HG02588 (cell line): ENCODE measurements around the gene NEMP2.
"Not testable (repeated sequence)": the region's sequence is repeated elsewhere in the genome, so short reads cannot be mapped to it uniquely, and the experiment has no call there.

Experiments
- ATAC-seq: cut with Tn5 transposase; IDR thresholded peaks from one replicate; pipeline ENCODE4 v1.9.1; 2021; ENCODE audit warnings: mild to moderate bottlenecking, moderate library complexity; ENCODE audit not compliant: unreplicated experiment

The NEMP2 gene

GRCh38 chr2:190493095-190493494 is 41.4 kb downstream of the NEMP2 start:
- no peak for ATAC-seq

DNA sequence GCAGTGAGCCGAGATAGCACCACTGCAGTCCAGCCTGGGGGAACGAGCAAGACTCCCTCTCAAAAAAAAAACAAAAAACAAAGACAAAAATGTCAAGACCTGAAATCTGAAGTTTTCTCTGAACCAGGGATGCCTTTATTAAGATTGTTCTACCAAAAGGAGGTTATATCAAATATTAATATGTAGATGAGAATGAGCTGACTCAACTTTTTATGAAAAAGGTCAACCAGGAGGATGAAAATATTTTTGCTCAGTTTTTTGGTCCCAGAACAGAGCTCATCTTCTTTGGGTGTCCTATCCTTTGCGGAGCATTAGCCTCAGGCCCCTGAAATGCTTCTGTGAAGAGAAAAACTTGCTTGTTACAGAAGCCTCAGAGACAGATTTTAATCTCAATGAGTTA is 44.0 kb downstream of the NEMP2 start:
- ATAC-seq, result no peak

- no peak for ATAC-seq
Observed at GRCh38 chr2:190489475-190489874, 45.0 kb downstream of the NEMP2 start.

DNA sequence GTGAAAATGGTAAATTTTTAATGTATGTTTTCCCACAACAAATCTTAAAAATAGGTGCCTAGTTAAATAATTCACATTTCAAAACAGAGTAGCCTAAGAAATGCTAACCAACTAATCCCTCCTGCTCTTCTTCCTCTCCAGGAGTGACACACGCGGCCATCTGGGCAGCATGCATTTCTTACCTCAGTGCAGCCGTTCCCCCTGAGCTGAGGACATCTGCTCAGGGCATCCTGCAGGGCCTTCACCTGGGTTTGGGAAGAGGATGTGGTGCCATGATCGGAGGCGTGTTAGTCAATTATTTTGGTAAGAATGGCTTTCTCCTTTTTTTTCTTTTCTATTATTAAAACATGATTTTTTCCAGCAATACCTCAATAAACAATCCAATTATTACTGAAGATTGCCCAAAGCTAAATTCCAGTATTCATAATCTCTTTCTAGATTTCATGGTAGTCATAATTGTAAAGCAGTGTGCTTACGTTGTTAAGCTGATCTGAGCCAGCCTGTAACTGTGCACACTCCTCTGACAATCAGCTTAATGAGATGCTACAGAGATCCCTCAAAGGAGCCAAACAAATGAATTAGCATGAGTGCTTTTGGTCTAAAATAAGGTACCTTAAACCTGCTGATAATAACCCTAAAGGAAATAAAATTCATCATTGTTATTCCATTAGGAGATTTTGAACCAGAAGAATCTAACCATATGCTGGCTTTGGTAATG is 45.8 kb downstream of the NEMP2 start:
- ATAC-seq, result no peak

DNA sequence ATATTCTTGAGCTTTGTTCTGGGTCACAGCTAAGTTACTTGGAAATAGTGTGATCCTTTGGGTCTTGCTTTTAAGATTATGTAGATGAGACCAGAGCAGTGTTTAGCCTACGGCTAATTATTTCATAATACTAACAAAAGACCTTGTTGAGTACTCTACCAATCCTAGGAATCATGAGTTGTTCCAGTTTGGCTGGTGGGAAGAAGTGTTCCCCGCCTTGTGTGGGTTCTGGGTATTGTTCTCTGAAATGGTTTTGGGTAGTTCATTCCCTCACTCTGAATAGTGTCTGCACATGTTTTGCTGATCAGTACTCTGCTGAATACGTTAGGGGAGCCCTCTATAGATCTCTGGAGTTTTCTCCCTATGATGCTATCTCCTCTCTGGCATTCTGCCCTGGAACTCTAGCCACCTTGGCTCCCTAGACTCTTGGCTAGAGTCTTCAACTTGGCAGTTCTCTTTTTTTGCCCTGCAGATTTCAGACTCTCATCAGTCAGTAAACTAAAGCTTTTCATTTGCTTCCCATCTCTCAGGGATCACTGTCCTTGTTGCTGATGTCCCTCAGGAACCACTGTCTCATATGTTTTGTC is 48.4 kb downstream of the NEMP2 start:
- ATAC-seq, result no peak

DNA sequence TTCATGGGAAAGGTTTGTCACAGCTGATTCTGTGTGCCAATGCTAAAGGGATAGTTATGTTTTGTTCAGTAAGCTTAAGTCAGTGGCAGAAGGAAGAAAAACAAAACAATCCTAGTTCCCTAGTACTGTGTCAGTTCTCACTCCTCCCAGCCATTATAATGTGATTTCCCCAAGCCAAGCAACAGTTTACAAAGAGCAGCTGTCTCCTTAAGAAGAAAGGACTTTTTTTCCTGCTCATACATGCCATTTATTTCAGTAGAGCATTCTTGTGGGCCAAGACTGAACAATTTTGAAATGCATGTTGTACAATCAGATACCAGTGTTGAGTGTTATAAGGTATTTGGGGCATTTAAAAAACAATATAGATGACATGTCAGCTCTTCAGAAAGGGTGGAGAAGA is 52.1 kb downstream of the NEMP2 start:
- ATAC-seq, result no peak

DNA sequence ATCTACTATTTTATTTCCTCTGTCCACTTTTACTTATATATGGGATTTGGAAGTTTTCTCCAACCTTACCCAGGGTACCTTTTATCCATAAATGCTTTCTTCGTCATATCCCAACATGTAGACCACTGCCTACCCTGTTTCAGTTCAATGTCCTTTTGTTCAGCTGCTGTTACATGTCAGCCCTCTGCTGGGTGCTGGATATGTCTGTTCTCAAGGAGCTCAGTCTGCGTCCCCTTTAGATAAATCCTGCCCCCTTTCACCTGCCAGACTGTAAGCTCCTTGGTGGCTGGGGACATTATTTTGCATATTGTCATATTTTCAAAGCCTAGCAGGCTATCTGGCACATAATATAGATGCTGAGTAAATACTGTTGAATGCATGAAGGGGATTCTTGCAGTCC is 53.2 kb downstream of the NEMP2 start:
- no peak for ATAC-seq

GRCh38 chr2:190478572-190479195 is 55.8 kb downstream of the NEMP2 start:
- ATAC-seq, result no peak

DNA sequence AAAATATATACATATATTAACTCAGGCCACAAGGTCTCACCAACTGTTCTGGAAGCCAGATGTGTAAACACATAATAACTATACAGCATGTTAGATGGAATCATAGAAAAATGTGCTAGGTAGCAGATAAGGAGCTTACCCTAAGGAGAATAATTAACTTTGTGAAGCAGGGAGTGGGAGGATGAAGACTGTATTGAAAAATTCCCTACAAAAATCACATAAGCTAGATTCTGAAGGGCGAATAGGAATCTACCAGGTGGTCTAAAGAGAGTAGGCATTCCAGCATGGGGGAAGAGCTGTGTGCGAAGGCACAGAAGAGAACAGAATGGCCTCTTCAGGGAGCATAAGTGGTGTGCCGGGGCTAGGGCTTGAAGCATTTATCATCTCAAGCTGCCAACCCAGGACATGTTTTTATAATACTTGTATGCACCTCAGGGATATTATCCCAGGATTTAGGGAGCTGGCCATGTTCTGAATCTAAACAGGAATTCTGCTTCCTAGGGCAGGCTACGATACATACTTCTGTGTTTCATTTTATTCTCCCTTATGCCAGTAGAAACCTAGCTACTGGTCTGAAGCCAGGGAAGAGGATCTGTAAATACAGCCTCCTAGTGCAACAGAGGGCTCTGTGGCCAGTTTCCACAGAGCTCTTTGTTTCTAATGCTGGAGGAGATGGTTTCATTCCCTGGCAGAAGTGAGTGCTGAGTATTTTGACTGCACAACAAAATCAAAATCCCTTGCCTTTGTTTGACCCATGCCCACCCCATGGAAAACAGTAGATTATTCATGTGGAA is 56.7 kb downstream of the NEMP2 start:
- ATAC-seq, result no peak

DNA sequence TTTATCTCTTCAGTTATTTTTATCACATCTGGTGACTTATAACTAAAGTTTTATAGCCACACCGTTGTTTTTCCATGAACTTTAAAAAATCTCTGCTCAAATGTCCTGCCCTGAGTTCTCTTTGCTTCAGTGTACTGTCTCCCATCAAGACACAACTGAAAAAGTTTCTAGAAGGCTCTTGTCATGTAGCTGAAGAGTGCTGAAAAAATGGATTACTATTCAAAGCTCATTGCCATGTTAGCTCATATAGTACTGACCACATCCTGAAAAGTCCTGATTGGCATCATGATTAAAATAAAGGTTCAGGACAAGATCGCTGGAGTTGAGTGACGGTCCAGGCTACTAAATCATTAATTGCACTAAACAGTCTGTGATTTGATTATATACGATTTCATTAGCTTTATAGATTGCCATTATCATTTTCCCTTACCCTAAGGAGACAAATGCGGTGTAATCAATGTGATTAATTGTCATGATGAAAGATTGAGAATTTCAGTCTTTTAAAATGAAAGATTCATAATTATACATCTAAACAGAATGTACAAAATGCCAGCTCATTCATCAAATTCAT is 64.2 kb downstream of the NEMP2 start:
- no peak for ATAC-seq

- ATAC-seq, result no peak
Observed at GRCh38 chr2:190469771-190470170, 64.8 kb downstream of the NEMP2 start.

DNA sequence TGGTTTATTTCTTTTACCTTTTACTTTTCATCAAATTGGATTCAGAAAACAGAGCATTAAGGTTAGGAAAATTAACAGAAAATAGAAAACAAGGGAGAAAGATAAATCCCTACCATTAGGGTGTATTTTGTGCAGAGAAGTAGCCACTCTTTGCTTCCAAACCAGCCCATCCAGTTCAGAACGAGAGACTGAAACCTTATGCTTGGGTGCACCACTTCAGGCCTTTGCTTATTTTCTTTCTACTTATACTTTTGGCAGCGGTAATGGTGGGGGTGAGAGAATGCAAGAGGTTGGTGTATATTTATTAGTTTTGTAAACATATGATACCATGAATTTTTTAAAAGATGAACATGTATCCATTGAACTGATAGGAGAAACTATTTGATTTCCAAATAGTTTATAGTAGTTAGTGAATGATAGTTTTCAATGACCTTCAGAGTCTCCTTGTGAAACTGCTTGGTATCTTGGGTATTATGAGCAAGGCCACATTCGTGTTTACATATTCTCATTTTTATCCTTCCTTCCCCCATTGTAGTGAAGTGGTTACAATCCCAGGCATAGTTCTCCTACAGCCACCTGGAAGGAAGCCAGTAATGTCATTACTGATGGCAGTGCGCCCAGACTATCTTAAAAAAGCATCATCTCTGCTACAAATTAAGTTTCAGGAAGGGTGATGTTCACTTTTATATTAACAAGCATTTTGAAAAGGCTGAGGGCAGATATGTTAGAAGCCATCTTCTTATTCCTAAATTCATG is 65.5 kb downstream of the NEMP2 start:
- peak; percentile 65 for ATAC-seq

DNA sequence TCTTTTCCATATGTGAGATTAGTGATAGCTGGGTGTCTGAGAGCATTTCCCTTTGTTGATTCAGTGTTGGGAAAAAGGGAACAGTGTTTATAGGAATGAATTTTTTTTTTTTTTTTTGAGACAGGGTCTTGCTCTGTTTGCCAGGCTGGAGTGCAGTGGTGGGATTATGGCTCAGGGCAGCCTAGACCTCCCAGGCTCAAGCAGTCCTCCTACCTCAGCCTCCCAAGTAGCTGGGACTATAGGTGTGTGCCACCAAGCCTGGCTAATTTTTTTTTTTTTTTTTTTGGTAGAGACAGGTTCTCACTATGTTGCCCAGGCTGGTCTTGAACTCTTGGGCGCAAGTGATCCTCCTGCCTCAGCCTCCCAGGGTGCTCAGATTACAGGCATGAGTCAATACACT is 66.2 kb downstream of the NEMP2 start:
- ATAC-seq, result not testable (repeated sequence)

DNA sequence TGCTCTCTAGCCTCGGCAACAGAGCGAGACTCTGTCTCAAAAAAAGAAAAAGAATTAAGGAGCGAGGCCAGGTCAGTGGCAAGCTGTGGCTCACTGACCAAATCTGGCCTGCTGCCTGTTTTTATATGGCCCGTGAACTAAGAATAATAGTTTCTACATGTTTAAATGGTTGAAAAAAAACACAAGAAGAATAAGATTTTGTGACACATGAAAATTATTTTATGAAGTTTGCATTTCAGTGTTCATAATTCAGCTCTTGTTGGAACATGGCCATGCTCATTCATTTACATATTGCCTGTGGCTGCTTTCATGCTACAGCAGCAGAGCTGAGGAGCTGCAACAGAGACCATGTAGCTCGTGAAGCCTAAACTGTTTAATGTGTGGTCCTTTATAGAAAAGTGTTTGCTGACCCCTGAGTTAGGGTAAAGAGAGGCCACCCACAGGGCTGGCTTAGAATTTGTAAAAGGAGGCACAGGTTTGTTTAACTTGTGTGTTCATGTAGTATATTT is 66.9 kb downstream of the NEMP2 start:
- no peak for ATAC-seq

DNA sequence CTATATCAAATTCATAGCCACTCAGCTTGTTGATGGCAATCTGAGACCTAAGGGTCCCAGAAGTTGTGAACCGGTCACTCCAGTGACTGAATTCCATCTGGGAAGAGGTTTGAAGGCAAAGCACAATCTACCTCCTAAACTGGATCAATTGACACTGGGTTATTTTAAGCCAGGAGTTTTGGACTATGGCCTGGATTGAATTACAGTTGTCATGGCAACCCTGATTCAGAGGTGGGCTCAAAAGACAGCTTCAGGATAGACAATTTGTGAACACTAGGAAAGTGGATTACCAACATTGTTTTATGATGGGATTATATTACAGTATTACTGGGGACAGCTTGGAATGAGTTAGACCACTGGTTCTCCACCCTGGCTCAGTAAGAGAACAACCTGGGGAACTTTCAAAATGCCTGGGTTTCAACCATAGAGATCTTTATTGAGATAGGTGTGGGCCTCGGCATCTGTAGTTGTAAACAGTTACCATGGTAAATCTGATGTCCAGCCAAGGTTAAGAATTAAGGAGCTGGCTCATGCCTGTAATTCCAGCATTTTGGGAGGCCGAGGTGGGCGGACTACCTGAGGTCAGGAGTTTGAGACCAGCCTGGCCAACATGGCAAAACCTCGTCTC is 67.6 kb downstream of the NEMP2 start:
- ATAC-seq, result no peak

DNA sequence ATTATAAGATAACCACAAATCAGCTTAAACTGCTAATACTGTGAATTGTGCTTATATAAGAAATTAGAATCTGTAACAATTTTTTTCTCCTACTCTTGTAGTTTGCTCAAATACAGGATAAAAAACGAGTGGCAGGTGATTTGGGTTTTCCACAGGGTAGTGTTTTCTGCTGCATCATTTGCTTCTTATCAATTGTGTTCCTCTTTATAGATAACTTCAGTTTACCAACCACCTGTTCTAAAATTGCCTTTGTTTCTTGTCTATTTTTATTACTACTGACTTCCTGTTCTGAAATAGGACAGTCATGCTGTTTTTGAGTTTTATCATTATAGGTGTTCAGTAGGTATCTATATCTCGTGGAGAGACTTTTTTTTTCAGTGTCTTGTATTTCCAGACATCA is 69.5 kb downstream of the NEMP2 start:
- ATAC-seq, result peak; percentile 40

DNA sequence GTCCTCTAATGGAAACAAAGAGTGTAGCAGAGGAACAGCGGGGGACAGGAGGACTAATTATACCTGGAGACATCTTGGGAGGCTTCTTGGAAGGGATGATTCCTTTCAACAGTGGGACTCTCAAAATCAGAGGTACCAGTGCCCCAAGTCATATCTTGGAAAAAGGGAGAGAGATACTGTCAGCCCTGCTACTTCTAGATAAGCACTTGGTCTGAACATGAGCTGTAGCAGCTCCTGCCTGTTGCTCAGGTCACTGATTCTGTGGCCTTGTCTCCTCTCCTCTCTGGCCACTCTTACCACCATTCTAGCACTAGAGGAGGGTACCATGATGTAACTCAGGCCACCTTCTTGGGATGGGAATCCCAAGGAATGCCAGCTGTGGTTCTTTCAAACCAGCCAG is 71.9 kb downstream of the NEMP2 start:
- ATAC-seq, result no peak

GRCh38 chr2:190462181-190462580 is 72.3 kb downstream of the NEMP2 start:
- ATAC-seq, result no peak

GRCh38 chr2:190460487-190460886 is 74.0 kb downstream of the NEMP2 start:
- ATAC-seq, result no peak

GRCh38 chr2:190459881-190460280 is 74.6 kb downstream of the NEMP2 start:
- ATAC-seq, result no peak
